ENCODE data around the gene LRFN3. TPM values are rescaled to one million over a fixed set of nuclear protein-coding genes. Genes with fewer than 3 reads are reported as not detected.

Gene LRFN3
- total RNA-seq, 8 experiments from 2014 or later: 0.56 to 11.7 (median 6.5) TPM

DNA sequence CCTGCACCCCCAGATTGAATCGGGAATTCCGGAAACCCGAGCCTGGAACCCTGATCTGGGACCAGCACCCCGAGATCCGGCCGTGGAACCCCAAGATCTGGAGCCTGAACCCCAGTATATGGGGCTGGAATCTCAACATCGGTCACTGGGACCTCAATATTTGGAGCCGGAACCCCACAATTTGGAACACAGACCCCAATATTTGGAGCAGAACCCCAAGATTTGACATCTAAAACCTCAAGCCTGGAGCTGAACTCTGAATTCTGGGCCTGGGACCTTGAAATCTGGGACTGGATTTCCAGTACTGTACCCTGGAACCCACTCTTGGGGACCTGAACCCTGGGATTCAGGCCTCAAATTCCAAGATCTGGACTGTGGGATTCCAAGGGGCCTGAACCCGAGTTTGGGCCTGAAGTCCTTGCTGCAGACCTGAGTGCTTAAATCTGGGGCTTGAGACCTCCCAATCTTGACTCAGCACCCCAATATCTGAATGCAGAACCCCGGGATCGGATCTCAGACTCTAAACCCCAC lies 629 bp downstream of the LRFN3 start:
- 0 to 40% (median 0%) methylated on average over 3 to 5 of the region's 11 CpGs; no CpG with 5 or more reads in 5 of the 10 experiments for WGBS, 10 experiments
- ATAC-seq (replicated peaks in 6 of 8): no peak
- peak overlapping the region in 1 of 2 donors; percentile 5 for H3K27ac ChIP-seq
- peaks cover 5 to 19% of the 10 kb centered on the region in 2 donors for H3K4me1 ChIP-seq (replicated peaks in 1 of 2)
- H3K4me3 ChIP-seq: peak overlapping the region; percentile 46 to 61 (median 53)
- in situ Hi-C loops (cut with MboI; ENCODE audit: low pct_unique_long_range_greater_than_20kb in 2 of 9, low sequenced_read_pairs in 9 of 9, unreplicated experiment in 9 of 9): loop anchor here in 1 of 9 experiments (10.0 kb wide), 1 partner anchor 52 kb away; no protein-coding TSS in a partner anchor

DNA sequence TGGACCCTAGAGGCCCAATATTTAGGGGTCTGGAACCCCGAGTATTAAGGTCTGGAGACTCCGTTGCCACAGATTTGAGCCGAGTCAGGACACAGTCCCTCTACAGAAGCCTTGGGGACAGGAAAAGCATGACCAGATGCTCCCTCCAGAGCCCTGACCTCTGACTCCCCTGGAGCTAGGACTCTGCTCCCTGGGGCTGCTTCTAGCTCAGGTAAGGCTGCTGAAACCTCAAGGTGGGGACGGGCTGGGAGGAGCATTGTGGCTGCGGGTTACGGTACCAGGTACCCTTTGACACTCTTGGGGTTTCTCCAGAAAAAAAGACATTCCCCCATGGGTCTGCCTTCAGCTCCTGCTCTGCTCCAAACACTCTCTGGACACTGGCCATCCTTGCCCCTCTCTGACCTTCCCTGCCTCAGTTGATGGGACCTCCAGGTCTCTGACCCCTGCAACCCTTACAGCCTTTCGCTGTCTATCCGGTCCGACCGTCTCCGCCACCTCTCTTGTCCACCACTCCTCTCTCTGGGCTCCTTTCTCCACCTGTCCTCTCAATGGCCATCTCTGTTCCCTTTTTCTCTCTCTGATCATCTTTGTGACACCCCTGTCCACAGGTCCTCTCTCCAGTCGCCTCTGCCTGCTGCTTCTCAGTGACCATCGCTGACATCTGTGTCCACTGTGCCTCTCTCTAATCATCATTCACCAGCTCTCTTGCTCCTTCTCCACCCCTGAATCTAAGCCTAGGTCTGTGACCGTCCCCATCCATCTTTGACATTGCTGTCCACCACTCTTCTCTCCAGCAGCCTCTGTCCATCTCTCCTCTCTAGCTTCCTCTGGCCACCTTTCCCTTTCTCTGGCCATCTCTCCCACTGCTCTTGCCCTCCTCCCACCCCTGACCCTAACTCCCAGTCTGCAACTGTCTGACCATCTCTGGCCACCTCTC lies 1.4 kb downstream of the LRFN3 start:
- in situ Hi-C loops (cut with MboI; ENCODE audit: low pct_unique_long_range_greater_than_20kb in 2 of 9, low sequenced_read_pairs in 9 of 9, unreplicated experiment in 9 of 9): loop anchor here in 1 of 9 experiments (10.0 kb wide), 1 partner anchor 53 kb away; no protein-coding TSS in a partner anchor
- H3K27ac ChIP-seq: no peak overlapping the region
- peak in 2 of 8 experiments; percentile 10 to 11 for ATAC-seq (replicated peaks in 6 of 8)
- 10 to 82% (median 53%) methylated on average over 1 to 10 of the region's 14 CpGs; no CpG with 5 or more reads in 2 of the 10 experiments for WGBS, 10 experiments
- H3K4me1 ChIP-seq (replicated peaks in 1 of 2): peaks cover 5 to 15% of the 10 kb centered on the region in 2 donors
- H3K4me3 ChIP-seq: peak overlapping the region; percentile 46 to 61 (median 53)

DNA sequence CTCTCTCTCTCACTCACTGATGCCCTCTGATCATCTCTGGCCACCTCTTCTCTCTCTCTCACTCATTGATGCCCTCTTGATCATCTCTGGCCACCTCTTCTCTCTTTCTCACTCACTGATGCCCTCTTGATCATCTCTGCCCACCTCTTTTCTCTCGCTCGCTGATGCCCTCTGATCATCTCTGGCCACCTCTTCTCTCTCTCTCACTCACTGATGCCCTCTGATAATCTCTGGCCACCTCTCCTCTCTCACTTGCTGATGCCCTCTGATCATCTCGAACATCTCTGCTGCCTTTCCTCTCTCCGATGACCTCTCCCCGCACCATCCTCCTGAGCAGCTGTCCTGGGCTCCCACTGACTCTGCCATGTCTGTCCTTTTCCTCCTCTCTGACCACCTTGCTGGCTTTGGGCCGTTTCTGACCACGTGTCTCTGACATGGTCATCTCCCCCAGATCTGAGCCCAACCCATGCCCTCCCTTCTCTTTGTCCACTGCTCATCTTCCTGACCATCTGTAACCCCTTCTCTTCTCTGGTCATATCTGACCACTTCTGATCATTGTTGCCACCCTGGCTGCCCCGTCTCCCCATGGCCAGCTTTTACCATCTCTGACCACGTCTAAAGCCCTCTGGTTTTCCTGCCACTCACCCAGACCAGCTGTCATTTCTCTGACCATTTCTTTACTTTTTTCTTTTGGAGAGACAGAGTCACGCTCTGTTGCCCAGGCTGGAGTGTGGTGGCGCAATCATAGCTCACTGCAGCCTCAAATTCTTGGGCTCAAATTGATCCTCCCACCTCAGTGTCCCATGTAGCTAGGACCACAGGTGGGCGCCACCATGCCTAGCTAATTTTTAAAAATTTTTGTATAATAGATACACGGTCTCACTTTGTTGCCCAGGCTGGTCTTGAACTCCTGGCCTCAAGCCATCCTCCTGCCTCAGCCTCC lies 2.4 kb downstream of the LRFN3 start:
- in situ Hi-C loops (cut with MboI; ENCODE audit: low pct_unique_long_range_greater_than_20kb in 2 of 9, low sequenced_read_pairs in 9 of 9, unreplicated experiment in 9 of 9): loop anchor here in 1 of 9 experiments (10.0 kb wide), 1 partner anchor 54 kb away; no protein-coding TSS in a partner anchor
- no peak overlapping the region for H3K27ac ChIP-seq
- H3K4me1 ChIP-seq (replicated peaks in 1 of 2): peaks cover 5 to 15% of the 10 kb centered on the region in 2 donors
- ATAC-seq (replicated peaks in 6 of 8): no peak
- 49 to 100% (median 87%) methylated on average over 1 to 12 of the region's 13 CpGs; no CpG with 5 or more reads in 1 of the 10 experiments for WGBS, 10 experiments
- peak overlapping the region in 2 of 5 donors; percentile 46 to 55 for H3K4me3 ChIP-seq

DNA sequence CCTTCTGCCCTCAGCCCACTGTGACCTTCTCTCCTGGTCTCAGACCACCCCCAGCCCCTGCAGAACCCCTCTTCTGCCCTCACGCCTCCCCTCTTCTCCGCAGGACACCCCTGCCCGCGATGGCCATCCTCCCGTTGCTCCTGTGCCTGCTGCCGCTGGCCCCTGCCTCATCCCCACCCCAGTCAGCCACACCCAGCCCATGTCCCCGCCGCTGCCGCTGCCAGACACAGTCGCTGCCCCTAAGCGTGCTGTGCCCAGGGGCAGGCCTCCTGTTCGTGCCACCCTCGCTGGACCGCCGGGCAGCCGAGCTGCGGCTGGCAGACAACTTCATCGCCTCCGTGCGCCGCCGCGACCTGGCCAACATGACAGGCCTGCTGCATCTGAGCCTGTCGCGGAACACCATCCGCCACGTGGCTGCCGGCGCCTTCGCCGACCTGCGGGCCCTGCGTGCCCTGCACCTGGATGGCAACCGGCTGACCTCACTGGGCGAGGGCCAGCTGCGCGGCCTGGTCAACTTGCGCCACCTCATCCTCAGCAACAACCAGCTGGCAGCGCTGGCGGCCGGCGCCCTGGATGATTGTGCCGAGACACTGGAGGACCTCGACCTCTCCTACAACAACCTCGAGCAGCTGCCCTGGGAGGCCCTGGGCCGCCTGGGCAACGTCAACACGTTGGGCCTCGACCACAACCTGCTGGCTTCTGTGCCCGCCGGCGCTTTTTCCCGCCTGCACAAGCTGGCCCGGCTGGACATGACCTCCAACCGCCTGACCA lies 3.3 kb downstream of the LRFN3 start:
- no peak for ATAC-seq (replicated peaks in 6 of 8)
- in situ Hi-C loops (cut with MboI; ENCODE audit: low pct_unique_long_range_greater_than_20kb in 2 of 9, low sequenced_read_pairs in 9 of 9, unreplicated experiment in 9 of 9): loop anchor here in 1 of 9 experiments (10.0 kb wide), 1 partner anchor 55 kb away; no protein-coding TSS in a partner anchor
- Histone ChIP-seq H3K4me3 (no peak overlapping the region), H3K4me1 (replicated peaks in 1 of 2) (peaks cover 5 to 15% of the 10 kb centered on the region in 2 donors), H3K27ac (no peak overlapping the region)
- WGBS, 10 experiments: 85 to 100% (median 95%) methylated on average over 1 to 12 of the region's 55 CpGs; no CpG with 5 or more reads in 7 of the 10 experiments

DNA sequence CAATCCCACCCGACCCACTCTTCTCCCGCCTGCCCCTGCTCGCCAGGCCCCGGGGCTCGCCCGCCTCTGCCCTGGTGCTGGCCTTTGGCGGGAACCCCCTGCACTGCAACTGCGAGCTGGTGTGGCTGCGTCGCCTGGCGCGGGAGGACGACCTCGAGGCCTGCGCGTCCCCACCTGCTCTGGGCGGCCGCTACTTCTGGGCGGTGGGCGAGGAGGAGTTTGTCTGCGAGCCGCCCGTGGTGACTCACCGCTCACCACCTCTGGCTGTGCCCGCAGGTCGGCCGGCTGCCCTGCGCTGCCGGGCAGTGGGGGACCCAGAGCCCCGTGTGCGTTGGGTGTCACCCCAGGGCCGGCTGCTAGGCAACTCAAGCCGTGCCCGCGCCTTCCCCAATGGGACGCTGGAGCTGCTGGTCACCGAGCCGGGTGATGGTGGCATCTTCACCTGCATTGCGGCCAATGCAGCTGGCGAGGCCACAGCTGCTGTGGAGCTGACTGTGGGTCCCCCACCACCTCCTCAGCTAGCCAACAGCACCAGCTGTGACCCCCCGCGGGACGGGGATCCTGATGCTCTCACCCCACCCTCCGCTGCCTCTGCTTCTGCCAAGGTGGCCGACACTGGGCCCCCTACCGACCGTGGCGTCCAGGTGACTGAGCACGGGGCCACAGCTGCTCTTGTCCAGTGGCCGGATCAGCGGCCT lies 4.1 kb downstream of the LRFN3 start:
- no peak for ATAC-seq (replicated peaks in 6 of 8)
- H3K4me1 ChIP-seq (replicated peaks in 1 of 2): peaks cover 4 to 15% of the 10 kb centered on the region in 2 donors
- H3K4me3 ChIP-seq: no peak overlapping the region
- H3K27ac ChIP-seq: no peak overlapping the region
- WGBS, 10 experiments: 83 to 100% (median 98%) methylated on average over 3 to 12 of the region's 51 CpGs; no CpG with 5 or more reads in 7 of the 10 experiments
- in situ Hi-C loops (cut with MboI; ENCODE audit: low pct_unique_long_range_greater_than_20kb in 2 of 9, low sequenced_read_pairs in 9 of 9, unreplicated experiment in 9 of 9): no loop called here

DNA sequence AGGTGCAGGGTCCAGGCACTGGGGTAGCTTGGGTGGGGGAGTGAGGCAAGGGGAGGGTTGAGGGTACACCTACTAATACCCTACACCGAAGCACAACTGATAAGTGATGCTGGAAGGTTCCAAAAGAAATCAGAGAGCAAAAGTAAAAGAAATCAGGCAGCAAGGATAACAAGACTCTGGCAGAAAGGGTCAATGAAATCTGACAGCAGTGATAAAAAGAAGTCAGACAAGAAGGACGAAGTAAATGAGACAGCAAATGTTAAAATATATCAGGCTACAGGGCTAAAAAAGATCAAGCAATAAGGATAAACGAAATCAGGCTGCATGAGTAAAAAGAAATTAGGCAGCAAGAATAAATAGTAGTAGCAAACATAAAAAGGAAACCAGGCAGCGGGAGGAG lies 4.7 kb downstream of the LRFN3 start:
- in situ Hi-C loops (cut with MboI; ENCODE audit: low pct_unique_long_range_greater_than_20kb in 2 of 9, low sequenced_read_pairs in 9 of 9, unreplicated experiment in 9 of 9): no loop called here
- Histone ChIP-seq H3K27ac (no peak overlapping the region), H3K4me3 (no peak overlapping the region), H3K4me1 (replicated peaks in 1 of 2) (peaks cover 0 to 11% of the 10 kb centered on the region in 2 donors)
- WGBS, 10 experiments: 38 to 100% (median 64%) methylated on average over 1 to 4 of the region's 4 CpGs; no CpG with 5 or more reads in 1 of the 10 experiments
- ATAC-seq (replicated peaks in 6 of 8): no peak

DNA sequence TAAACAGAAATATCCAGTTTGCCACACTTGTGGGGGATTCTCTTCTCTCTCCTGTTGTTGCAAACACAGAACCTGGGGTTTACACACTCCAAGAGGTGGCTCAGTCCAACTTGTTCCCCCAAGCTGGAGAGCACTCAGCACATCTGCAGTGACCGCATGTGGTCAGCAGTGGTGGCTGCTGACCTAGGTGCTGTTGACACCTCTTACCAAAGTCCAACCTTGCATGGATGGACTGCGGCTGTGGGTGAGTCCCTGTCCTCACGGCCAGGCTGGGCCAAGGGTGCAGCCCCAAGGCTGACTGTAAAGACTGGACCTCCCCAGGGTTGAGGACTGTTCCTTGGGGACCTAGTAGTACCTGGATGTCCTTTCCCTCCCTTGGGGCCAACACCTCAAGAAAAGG lies 6.1 kb downstream of the LRFN3 start:
- Histone ChIP-seq H3K4me1 (replicated peaks in 1 of 2) (peaks cover 0 to 8% of the 10 kb centered on the region in 2 donors), H3K4me3 (no peak overlapping the region), H3K27ac (no peak overlapping the region)
- ATAC-seq (replicated peaks in 6 of 8): no peak
- WGBS, 10 experiments: 80 to 100% (median 100%) methylated on average over 1 to 2 of the region's 3 CpGs; no CpG with 5 or more reads in 5 of the 10 experiments
- in situ Hi-C loops (cut with MboI; ENCODE audit: low pct_unique_long_range_greater_than_20kb in 2 of 9, low sequenced_read_pairs in 9 of 9, unreplicated experiment in 9 of 9): no loop called here

DNA sequence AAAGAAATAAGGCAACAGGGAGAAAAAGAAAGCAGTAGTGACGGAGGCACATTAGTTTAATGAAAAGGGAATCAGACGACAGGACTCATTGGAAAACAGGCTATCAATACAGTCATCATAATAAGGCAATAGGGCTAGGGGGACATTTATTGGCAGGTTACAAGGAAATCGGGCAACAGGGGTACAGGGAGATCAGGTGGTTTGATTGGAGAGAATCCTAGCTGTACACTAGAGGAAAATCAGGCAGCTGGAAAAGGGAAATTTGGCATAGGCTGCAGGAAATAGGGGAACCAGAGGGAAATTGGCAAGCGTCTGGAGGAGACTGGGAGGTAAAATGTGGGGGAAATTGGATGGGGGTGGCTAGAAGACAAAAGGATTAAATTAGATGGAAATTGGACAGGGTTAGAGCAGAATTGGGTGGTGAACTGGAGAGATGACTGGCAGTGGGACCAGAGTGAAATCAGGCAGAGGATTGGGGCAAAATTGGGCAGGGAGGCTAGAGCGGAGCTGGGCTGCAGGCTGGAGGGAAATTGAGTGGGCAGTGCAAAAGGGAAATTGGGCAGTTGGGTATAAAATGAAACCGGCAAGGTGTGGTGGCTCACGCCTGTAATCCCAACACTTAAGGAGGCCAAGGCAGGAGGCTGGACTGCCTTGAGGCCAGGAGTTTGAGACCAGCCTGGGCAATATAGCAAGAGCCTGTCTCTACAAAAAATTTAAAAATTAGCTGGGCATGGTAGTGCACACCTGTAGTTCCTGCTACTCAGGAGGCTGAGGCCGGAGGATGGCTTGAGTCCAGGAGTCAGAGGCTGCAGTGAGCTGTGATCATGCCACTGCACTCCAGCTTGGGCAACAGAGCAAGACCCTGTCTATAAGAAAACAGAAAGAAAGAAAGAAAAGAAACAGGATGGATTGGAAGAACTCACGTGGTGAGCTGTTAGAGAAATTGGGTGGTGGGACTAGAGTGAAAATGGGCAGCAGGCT lies 7.4 kb downstream of the LRFN3 start:
- no peak for ATAC-seq (replicated peaks in 6 of 8)
- Histone ChIP-seq H3K27ac (no peak overlapping the region), H3K4me3 (no peak overlapping the region), H3K4me1 (replicated peaks in 1 of 2) (no peaks in the 10 kb centered on the region)
- in situ Hi-C loops (cut with MboI; ENCODE audit: low pct_unique_long_range_greater_than_20kb in 2 of 9, low sequenced_read_pairs in 9 of 9, unreplicated experiment in 9 of 9): no loop called here
- 68 to 96% (median 82%) methylated on average over 3 to 9 of the region's 9 CpGs for WGBS, 10 experiments

DNA sequence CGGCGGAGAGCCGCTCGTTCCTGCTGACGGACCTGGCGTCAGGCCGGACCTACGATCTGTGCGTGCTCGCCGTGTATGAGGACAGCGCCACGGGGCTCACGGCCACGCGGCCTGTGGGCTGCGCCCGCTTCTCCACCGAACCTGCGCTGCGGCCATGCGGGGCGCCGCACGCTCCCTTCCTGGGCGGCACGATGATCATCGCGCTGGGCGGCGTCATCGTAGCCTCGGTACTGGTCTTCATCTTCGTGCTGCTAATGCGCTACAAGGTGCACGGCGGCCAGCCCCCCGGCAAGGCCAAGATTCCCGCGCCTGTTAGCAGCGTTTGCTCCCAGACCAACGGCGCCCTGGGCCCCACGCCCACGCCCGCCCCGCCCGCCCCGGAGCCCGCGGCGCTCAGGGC lies 8.4 kb downstream of the LRFN3 start:
- WGBS, 10 experiments: 82 to 100% methylated on average over 1 to 9 of the region's 52 CpGs; no CpG with 5 or more reads in 8 of the 10 experiments
- in situ Hi-C loops (cut with MboI; ENCODE audit: low pct_unique_long_range_greater_than_20kb in 2 of 9, low sequenced_read_pairs in 9 of 9, unreplicated experiment in 9 of 9): no loop called here

DNA sequence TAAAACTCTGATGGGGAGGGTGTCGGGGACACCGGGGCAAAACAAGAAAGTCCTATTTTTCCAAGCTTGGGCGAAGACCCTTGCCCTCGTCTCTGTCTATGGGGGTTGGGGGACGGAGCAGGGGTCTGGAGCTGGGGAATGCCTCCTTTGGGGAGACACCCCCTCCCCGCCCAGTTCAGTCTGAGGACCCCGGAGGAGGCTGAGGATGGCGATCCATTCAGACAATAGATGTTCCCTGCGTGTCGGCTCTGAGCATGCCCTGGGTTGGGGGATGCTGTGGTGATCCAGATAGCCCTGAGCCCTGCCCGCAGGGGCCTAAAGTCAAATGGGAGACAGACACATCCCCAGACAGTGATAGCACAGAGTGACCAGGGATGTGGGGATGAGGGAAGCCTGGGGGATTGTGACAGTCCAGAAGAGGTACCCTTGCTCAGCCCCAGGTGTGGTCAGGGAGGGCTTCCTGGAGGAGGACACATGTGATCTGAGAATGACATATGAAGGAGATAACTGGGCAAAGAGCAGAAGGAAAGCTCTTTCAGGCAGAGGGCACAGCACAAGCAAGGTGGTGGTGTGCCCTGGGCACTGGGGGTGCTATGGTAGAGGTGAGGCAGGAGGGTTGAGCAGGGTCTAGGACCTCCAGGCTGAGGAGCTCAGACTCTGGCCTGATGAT lies 9.1 kb downstream of the LRFN3 start:
- in situ Hi-C loops (cut with MboI; ENCODE audit: low pct_unique_long_range_greater_than_20kb in 2 of 9, low sequenced_read_pairs in 9 of 9, unreplicated experiment in 9 of 9): no loop called here
- Histone ChIP-seq H3K4me1 (replicated peaks in 1 of 2) (no peaks in the 10 kb centered on the region), H3K4me3 (no peak overlapping the region), H3K27ac (no peak overlapping the region)
- WGBS, 10 experiments: 40 to 90% methylated on average over 1 to 2 of the region's 11 CpGs; no CpG with 5 or more reads in 8 of the 10 experiments
- no peak for ATAC-seq (replicated peaks in 6 of 8)

More for the DNA sequence above, 8.4 kb downstream of the LRFN3 start:
- Histone ChIP-seq H3K27ac (no peak overlapping the region), H3K4me3 (no peak overlapping the region), H3K4me1 (replicated peaks in 1 of 2) (no peaks in the 10 kb centered on the region)
- ATAC-seq (replicated peaks in 6 of 8): no peak
